ENCODE results near the gene CST2. TPM values are rescaled to one million over a fixed set of nuclear protein-coding genes. Genes with fewer than 3 reads are reported as not detected.
A peak's percentile ranks its signal among the peaks of the same experiment; 100 is the strongest.

CST2 gene
- total and polyA plus RNA-seq, 2 experiments from 2014 or later, result not detected

DNA sequence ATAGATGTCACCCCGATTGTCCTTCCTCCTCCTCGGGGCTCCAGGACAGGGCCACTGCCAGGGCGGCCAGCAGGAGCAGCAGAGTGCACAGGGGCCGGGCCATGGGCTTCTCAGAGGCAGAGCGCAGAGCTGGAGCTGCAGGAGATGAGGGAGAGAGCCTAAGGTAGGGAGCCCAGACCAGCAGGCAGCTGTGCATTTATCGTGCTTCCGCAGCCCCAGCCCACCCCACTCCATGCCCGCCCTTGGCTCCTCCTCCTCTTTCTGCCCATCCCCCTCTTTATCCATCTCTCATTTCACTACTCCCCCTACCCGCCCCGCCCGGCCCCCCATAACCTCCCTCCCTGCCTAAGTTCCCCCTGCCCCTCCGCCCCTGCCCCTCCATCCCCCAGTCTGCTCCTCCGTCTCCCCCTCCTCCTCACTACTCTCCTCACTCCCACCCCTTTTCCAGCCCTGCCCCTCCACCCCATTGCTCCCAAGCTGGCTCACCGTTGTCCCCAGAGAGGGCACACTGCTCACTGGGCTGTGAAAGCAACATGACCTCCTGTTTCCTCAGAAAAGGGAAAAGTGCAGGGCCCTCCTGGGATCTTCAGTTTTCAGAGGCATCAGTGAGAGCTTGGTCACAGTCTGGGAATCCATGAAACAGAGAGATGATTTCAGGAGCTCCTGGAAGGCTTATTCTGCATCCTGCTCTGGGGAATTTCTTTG lies 50.3 kb downstream of the CST2 start:
- no peaks in the 10 kb centered on the region for H3K9me3 Mint-ChIP-seq
- no peak overlapping the region for H3K27ac ChIP-seq (ENCODE audit: low read depth)
- peaks cover 14% of the 10 kb centered on the region for H3K4me1 Mint-ChIP-seq
- TF ChIP-seq ZNF114 (CRISPR knock-in tag; IDR thresholded peaks at IDR 0.05), result no peak
- TF ChIP-seq, protein P1, sequence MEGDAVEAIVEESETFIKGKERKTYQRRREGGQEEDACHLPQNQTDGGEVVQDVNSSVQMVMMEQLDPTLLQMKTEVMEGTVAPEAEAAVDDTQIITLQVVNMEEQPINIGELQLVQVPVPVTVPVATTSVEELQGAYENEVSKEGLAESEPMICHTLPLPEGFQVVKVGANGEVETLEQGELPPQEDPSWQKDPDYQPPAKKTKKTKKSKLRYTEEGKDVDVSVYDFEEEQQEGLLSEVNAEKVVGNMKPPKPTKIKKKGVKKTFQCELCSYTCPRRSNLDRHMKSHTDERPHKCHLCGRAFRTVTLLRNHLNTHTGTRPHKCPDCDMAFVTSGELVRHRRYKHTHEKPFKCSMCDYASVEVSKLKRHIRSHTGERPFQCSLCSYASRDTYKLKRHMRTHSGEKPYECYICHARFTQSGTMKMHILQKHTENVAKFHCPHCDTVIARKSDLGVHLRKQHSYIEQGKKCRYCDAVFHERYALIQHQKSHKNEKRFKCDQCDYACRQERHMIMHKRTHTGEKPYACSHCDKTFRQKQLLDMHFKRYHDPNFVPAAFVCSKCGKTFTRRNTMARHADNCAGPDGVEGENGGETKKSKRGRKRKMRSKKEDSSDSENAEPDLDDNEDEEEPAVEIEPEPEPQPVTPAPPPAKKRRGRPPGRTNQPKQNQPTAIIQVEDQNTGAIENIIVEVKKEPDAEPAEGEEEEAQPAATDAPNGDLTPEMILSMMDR (conservative IDR thresholded peaks at IDR 0.05; ENCODE audit: low read depth in 2 of 2), result peak in 1 of 2 experiments; percentile 25; a peak in 2 of 4 replicates
- peaks cover 2% of the 10 kb centered on the region for H3K27me3 Mint-ChIP-seq (ENCODE audit: insufficient read depth, low read depth, poor library complexity)
- peak overlapping the region; percentile 59; the same call in 1 of the 2 replicates for H2AFZ ChIP-seq
- H3K27me3 ChIP-seq (ENCODE audit: insufficient read depth), result no peaks in the 10 kb centered on the region
- no peaks in the 10 kb centered on the region for H3F3A ChIP-seq (replicated peaks; ENCODE audit: low read depth)
- no peaks in the 10 kb centered on the region for H3K9me2 ChIP-seq (ENCODE audit: insufficient read depth)
- H3K4me3 Mint-ChIP-seq, result peak overlapping the region; percentile 38; the same call in 1 of the 3 replicates
- H3K4me2 ChIP-seq, result peak overlapping the region; percentile 64; the same call in 1 of the 2 replicates
- DNase-seq (ENCODE audit: low spot score) (peak; percentile 72), ATAC-seq (peak; percentile 96)
- no peak overlapping the region for H3K27ac Mint-ChIP-seq
- H3K36me3 Mint-ChIP-seq (ENCODE audit: low read depth), result no peaks in the 10 kb centered on the region
- peak overlapping the region; percentile 32; the same call in 1 of the 2 replicates for H3K4me3 ChIP-seq
- no peaks in the 10 kb centered on the region for H3K79me2 ChIP-seq (replicated peaks; ENCODE audit: insufficient read depth)
- peaks cover 6% of the 10 kb centered on the region; the same call in 1 of the 2 replicates for H3K4me1 ChIP-seq (ENCODE audit: insufficient read depth)
- H4K20me1 ChIP-seq (replicated peaks; ENCODE audit: insufficient read depth), result no peaks in the 10 kb centered on the region
- no peaks in the 10 kb centered on the region for H3K36me3 ChIP-seq (ENCODE audit: insufficient read depth)

DNA sequence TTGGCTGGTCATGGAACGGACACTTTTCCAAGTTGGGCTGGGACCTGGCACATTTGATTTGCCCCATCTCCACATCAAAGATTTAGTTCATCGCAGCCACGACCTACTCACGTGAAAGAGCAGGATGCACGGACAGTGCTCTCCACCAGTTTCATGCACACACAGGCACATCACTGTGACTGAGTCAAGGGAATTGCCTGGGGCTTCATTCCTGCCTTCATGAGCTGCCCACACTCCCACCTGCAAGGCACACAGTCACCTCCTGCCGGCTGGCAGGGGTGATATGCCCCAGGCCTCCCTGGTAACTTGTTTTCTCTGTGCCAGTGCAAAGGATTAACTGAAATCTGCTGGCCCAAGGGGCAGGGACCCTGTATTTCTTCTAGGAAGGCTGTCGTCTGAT lies 52.4 kb downstream of the CST2 start:
- H3K4me1 ChIP-seq (ENCODE audit: insufficient read depth), result peaks cover 6% of the 10 kb centered on the region; the same call in 1 of the 2 replicates
- no peak overlapping the region for H2AFZ ChIP-seq
- no peaks in the 10 kb centered on the region for H3K79me2 ChIP-seq (replicated peaks; ENCODE audit: insufficient read depth)
- Mint-ChIP-seq H3K9me3 (no peaks in the 10 kb centered on the region), H3K36me3 (ENCODE audit: low read depth) (no peaks in the 10 kb centered on the region), H3K4me3 (no peak overlapping the region), H3K27ac (no peak overlapping the region), H3K27me3 (ENCODE audit: insufficient read depth, low read depth, poor library complexity) (peaks cover 6% of the 10 kb centered on the region), H3K4me1 (peaks cover 14% of the 10 kb centered on the region)
- DNase-seq (ENCODE audit: low spot score), result no peak
- no peak overlapping the region for H3K27ac ChIP-seq (ENCODE audit: low read depth)
- no peak overlapping the region for H3K4me3 ChIP-seq
- H4K20me1 ChIP-seq (replicated peaks; ENCODE audit: insufficient read depth), result no peaks in the 10 kb centered on the region
- H3K27me3 ChIP-seq (ENCODE audit: insufficient read depth), result no peaks in the 10 kb centered on the region
- no peaks in the 10 kb centered on the region for H3F3A ChIP-seq (replicated peaks; ENCODE audit: low read depth)
- no peak for ATAC-seq
- H3K9me2 ChIP-seq (ENCODE audit: insufficient read depth), result no peaks in the 10 kb centered on the region
- no peak overlapping the region for H3K4me2 ChIP-seq
- H3K36me3 ChIP-seq (ENCODE audit: insufficient read depth), result no peaks in the 10 kb centered on the region
- TF ChIP-seq STAT1 (IDR thresholded peaks at IDR 0.05; ENCODE audit: unreplicated experiment) (no peak), NANOG (IDR thresholded peaks at IDR 0.05; ENCODE audit: borderline replicate concordance) (no peak), CREB1 (CRISPR knock-in tag; IDR thresholded peaks at IDR 0.05; ENCODE audit: low read depth) (no peak), EZH2phosphoT487 (IDR thresholded peaks at IDR 0.05; ENCODE audit: unreplicated experiment) (no peak), ZNF331 (CRISPR knock-in tag; IDR thresholded peaks at IDR 0.05; ENCODE audit: low read depth) (no peak), ZNF114 (CRISPR knock-in tag; IDR thresholded peaks at IDR 0.05) (no peak)
- TF ChIP-seq, protein P1 (conservative IDR thresholded peaks at IDR 0.05; ENCODE audit: low read depth in 2 of 2), result no peak
- TF ChIP-seq, protein P2, sequence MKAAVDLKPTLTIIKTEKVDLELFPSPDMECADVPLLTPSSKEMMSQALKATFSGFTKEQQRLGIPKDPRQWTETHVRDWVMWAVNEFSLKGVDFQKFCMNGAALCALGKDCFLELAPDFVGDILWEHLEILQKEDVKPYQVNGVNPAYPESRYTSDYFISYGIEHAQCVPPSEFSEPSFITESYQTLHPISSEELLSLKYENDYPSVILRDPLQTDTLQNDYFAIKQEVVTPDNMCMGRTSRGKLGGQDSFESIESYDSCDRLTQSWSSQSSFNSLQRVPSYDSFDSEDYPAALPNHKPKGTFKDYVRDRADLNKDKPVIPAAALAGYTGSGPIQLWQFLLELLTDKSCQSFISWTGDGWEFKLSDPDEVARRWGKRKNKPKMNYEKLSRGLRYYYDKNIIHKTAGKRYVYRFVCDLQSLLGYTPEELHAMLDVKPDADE (IDR thresholded peaks at IDR 0.05), result no peak
- TF ChIP-seq, protein P3, sequence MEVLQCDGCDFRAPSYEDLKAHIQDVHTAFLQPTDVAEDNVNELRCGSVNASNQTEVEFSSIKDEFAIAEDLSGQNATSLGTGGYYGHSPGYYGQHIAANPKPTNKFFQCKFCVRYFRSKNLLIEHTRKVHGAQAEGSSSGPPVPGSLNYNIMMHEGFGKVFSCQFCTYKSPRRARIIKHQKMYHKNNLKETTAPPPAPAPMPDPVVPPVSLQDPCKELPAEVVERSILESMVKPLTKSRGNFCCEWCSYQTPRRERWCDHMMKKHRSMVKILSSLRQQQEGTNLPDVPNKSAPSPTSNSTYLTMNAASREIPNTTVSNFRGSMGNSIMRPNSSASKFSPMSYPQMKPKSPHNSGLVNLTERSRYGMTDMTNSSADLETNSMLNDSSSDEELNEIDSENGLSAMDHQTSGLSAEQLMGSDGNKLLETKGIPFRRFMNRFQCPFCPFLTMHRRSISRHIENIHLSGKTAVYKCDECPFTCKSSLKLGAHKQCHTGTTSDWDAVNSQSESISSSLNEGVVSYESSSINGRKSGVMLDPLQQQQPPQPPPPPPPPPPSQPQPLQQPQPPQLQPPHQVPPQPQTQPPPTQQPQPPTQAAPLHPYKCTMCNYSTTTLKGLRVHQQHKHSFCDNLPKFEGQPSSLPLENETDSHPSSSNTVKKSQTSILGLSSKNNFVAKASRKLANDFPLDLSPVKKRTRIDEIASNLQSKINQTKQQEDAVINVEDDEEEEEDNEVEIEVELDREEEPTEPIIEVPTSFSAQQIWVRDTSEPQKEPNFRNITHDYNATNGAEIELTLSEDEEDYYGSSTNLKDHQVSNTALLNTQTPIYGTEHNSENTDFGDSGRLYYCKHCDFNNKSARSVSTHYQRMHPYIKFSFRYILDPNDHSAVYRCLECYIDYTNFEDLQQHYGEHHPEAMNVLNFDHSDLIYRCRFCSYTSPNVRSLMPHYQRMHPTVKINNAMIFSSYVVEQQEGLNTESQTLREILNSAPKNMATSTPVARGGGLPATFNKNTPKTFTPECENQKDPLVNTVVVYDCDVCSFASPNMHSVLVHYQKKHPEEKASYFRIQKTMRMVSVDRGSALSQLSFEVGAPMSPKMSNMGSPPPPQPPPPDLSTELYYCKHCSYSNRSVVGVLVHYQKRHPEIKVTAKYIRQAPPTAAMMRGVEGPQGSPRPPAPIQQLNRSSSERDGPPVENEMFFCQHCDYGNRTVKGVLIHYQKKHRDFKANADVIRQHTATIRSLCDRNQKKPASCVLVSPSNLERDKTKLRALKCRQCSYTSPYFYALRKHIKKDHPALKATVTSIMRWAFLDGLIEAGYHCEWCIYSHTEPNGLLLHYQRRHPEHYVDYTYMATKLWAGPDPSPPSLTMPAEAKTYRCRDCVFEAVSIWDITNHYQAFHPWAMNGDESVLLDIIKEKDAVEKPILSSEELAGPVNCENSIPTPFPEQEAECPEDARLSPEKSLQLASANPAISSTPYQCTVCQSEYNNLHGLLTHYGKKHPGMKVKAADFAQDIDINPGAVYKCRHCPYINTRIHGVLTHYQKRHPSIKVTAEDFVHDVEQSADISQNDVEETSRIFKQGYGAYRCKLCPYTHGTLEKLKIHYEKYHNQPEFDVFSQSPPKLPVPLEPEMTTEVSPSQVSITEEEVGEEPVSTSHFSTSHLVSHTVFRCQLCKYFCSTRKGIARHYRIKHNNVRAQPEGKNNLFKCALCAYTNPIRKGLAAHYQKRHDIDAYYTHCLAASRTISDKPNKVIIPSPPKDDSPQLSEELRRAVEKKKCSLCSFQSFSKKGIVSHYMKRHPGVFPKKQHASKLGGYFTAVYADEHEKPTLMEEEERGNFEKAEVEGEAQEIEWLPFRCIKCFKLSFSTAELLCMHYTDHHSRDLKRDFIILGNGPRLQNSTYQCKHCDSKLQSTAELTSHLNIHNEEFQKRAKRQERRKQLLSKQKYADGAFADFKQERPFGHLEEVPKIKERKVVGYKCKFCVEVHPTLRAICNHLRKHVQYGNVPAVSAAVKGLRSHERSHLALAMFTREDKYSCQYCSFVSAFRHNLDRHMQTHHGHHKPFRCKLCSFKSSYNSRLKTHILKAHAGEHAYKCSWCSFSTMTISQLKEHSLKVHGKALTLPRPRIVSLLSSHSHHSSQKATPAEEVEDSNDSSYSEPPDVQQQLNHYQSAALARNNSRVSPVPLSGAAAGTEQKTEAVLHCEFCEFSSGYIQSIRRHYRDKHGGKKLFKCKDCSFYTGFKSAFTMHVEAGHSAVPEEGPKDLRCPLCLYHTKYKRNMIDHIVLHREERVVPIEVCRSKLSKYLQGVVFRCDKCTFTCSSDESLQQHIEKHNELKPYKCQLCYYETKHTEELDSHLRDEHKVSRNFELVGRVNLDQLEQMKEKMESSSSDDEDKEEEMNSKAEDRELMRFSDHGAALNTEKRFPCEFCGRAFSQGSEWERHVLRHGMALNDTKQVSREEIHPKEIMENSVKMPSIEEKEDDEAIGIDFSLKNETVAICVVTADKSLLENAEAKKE (CRISPR knock-in tag; IDR thresholded peaks at IDR 0.05), result no peak
